Ovary (tissue), 9 donors: ENCODE results near the gene ZNF281. TPM values are rescaled to one million over a fixed set of nuclear protein-coding genes. Genes with fewer than 3 reads are reported as not detected.

Source experiments
- DNase-seq, 5 donors: peaks; one replicate each; pipeline ENCODE4 v3.0.0-alpha.2; 2019 to 2020
- H3K27ac ChIP-seq, 2 donors: fragments of 200-600 bp; one replicate each; pipeline versions ENCODE4 v1.5.1 to v1.8.0; 2019 to 2022
- H3K27me3 ChIP-seq: fragments of 200-600 bp; one replicate; pipeline ENCODE4 v1.8.0; 2022
- H3K36me3 ChIP-seq: fragments of 200-600 bp; sonication (generic); one replicate; pipeline ENCODE4 v1.5.1; 2019
- H3K4me1 ChIP-seq: one replicate; pipeline ENCODE4 v1.8.1; 2013; ENCODE audit warnings: mild to moderate bottlenecking, moderate library complexity; ENCODE audit not compliant: insufficient read depth
- H3K4me3 ChIP-seq: fragments of 200-600 bp; sonication (generic); one replicate; pipeline ENCODE4 v1.5.1; 2017
- H3K9me3 ChIP-seq, 2 donors: fragments of 200-600 bp in 1 of 2; sonication (generic) in 1 of 2; one replicate each; pipeline versions ENCODE4 v1.5.1 to v1.8.1; 2013 to 2019; ENCODE audit warnings: mild to moderate bottlenecking in 1 of 2, moderate library complexity in 1 of 2
- CTCF ChIP-seq, 3 donors: fragments of 450-650 bp in 2 of 3; fragments of 200-600 bp in 1 of 3; IDR thresholded peaks; one replicate each; pipeline versions ENCODE4 v1.5.1 to v1.8.0; 2016 to 2022; ENCODE audit warnings: antibody characterized with exemption in 3 of 3, mild to moderate bottlenecking in 1 of 3
- EP300 ChIP-seq: sonication (generic); formaldehyde crosslinking; IDR thresholded peaks from one replicate; pipeline ENCODE4 v1.6.1; 2017; ENCODE audit warnings: antibody characterized with exemption
- POLR2A ChIP-seq: fragments of 450-650 bp; IDR thresholded peaks from one replicate; pipeline ENCODE4 v1.6.1; 2017; ENCODE audit warnings: antibody characterized with exemption, mild to moderate bottlenecking, moderate library complexity
- WGBS, 3 donors: extraction: QIAGEN DNeasy Blood & Tissue Kit in 1 of 3; methylation state at CpG; one replicate each; pipeline versions ENCODE4 v1.1.5 to v1.1.7; 2013 to 2017; 5-methylcytosine and 5-hydroxymethylcytosine counted together
- intact Hi-C, 4 donors: fragments of 100-400 bp; cut with DNase I; formaldehyde crosslinking; loops; one replicate each; pipeline versions ENCODE4 v1.11.0 to v1.15.1; 2022 to 2023
- polyA plus RNA-seq, 2 donors: library from polyadenylated mRNA; stranded (reverse); fragments of 200-250 nt in 1 of 2; fragments of 350-450 nt in 1 of 2; fragmentation: Illumina TruSeq in 1 of 2; extraction: RNeasy Lipid Tissue Mini Kit (QIAGEN cat#74804) in 1 of 2; gene quantifications; one replicate each; pipeline ENCODE4 v1.2.3, GENCODE V29; 2013 to 2014
- total RNA-seq, 7 donors: library from RNA; depleted of rRNA in 2 of 7; stranded (reverse); fragments of >200 nt in 2 of 7; fragmentation: NEBNext Ultra II Directional in 3 of 7; extraction: Animal tissue kit (Norgen Biotek cat#: 25700) in 3 of 7; gene quantifications; one replicate each; pipeline versions ENCODE4 v1.1.0 to v1.2.4, GENCODE V29; 2016 to 2023
- donor health status: DM: no; HTN: no; CAD: no; lungs with moderate emphysema.
- donor health status: DM: no; HTN: no; CAD: no.
- donor health status: Bipolar disorder and iron deficiency.
- donor health status: DM: yes; HTN: yes; CAD: no.
- donor health status: DM: no; HTN: no; CAD: no.
- donor health status: DM: yes; HTN: yes; CAD: no.

The ZNF281 gene
- total and polyA plus RNA-seq, 9 donors, result 3.7 to 12.4 (median 10.7) TPM

GRCh38 chr1:200386416-200386815, 23.4 kb downstream of the ZNF281 start:
- 91 to 98% (median 95%) methylated on average over 4 of the region's 4 CpGs for WGBS, 3 donors
- no peak for TF ChIP-seq CTCF (IDR thresholded peaks at IDR 0.05)
- no peak for TF ChIP-seq POLR2A
- TF ChIP-seq EP300, result no peak
- no peaks in the 10 kb centered on the region for H3K36me3 ChIP-seq
- H3K27ac ChIP-seq, result no peak overlapping the region
- no peaks in the 10 kb centered on the region for H3K4me1 ChIP-seq
- no peak for DNase-seq
- H3K4me3 ChIP-seq, result no peak overlapping the region
- H3K9me3 ChIP-seq, result no peaks in the 10 kb centered on the region
- H3K27me3 ChIP-seq, result no peaks in the 10 kb centered on the region
- intact Hi-C loops, result no loop called here

- Histone ChIP-seq H3K4me3 (no peak overlapping the region), H3K36me3 (no peaks in the 10 kb centered on the region), H3K27ac (no peak overlapping the region), H3K9me3 (no peaks in the 10 kb centered on the region), H3K4me1 (no peaks in the 10 kb centered on the region), H3K27me3 (no peaks in the 10 kb centered on the region)
- no peak for DNase-seq
- TF ChIP-seq POLR2A, result no peak
- TF ChIP-seq EP300, result no peak
- no peak for TF ChIP-seq CTCF (IDR thresholded peaks at IDR 0.05)
- intact Hi-C loops, result no loop called here
- 88 to 94% (median 94%) methylated on average over 11 of the region's 11 CpGs for WGBS, 3 donors
Measured at GRCh38 chr1:200384818-200385390, 24.9 kb downstream of the ZNF281 start.

- no peak for TF ChIP-seq EP300
- no peak for TF ChIP-seq POLR2A
- no peak for TF ChIP-seq CTCF (IDR thresholded peaks at IDR 0.05)
- WGBS, 3 donors, result 89 to 94% (median 93%) methylated on average over 8 of the region's 8 CpGs
- intact Hi-C loops, result no loop called here
Measured at GRCh38 chr1:200381256-200381984, 28.4 kb downstream of the ZNF281 start.

GRCh38 chr1:200380589-200381021, 29.2 kb downstream of the ZNF281 start:
- no peaks in the 10 kb centered on the region for H3K4me1 ChIP-seq
- no peak overlapping the region for H3K4me3 ChIP-seq
- WGBS, 3 donors, result 92 to 100% (median 97%) methylated on average over 1 of the region's 1 CpG
- H3K27ac ChIP-seq, result no peak overlapping the region
- no peaks in the 10 kb centered on the region for H3K9me3 ChIP-seq
- intact Hi-C loops, result no loop called here
- DNase-seq, result no peak
- no peak for TF ChIP-seq EP300
- TF ChIP-seq POLR2A, result no peak
- no peak for TF ChIP-seq CTCF (IDR thresholded peaks at IDR 0.05)
- no peaks in the 10 kb centered on the region for H3K27me3 ChIP-seq
- no peaks in the 10 kb centered on the region for H3K36me3 ChIP-seq

More at GRCh38 chr1:200381256-200381984, 28.4 kb downstream of the ZNF281 start:
- DNase-seq, result no peak
- H3K9me3 ChIP-seq, result no peaks in the 10 kb centered on the region
- no peaks in the 10 kb centered on the region for H3K4me1 ChIP-seq
- H3K27me3 ChIP-seq, result no peaks in the 10 kb centered on the region
- no peak overlapping the region for H3K27ac ChIP-seq
- H3K4me3 ChIP-seq, result no peak overlapping the region
- no peaks in the 10 kb centered on the region for H3K36me3 ChIP-seq
